ENCODE data around the gene LRRC18.

The LRRC18 gene

DNA sequence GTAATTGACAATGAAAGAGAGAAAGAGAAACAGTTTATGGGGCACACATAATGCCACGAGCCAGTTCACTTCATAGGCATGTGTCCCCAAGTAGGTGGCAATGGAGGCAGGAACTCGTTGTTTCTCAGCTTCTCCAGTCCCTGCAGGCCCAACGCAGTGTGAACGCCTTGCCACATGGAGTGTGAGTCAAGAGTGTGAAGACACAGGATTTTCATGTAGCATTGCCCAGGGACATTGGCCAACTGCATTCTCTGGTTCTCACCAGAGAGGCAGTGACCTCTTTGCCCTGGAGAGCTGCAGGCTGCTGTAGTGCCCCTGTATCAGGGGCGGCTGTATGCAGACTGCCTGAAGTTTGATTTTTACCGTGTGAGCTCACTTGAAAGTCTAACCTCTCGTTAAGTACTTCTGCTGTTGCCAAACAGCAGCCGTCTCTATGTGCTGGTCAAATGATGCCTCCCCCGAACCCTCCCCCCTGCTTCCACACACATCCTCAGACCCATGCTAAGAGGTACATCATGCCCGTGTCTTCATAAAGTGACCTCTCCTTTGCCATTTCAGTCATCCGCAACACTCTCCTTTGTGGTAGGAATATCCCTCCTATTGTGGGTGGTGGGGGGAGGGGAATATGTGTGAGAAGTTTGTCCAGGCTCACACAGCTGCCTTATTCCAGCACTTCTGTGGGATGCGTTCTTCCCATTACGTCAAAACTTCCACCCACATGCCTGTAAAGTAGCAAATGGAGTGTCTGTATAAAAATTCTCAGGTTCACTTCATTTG lies 12.7 kb downstream of the LRRC18 start:
- Histone ChIP-seq H3K9ac (ENCODE audit: low read depth, low read length) (no peak overlapping the region), H2AFZ (ENCODE audit: low read depth, low read length) (no peak overlapping the region), H3K4me1 (ENCODE audit: insufficient read depth, low read length) (no peaks in the 10 kb centered on the region), H4K20me1 (ENCODE audit: insufficient read depth, low read length) (no peaks in the 10 kb centered on the region), H3K4me2 (ENCODE audit: insufficient read depth, low read length) (no peak overlapping the region), H3K79me2 (ENCODE audit: insufficient read depth, low read length) (no peaks in the 10 kb centered on the region), H3K27me3 (ENCODE audit: insufficient read depth, low read length, poor library complexity) (no peaks in the 10 kb centered on the region), H3K27ac (ENCODE audit: low read length) (no peak overlapping the region), H3K4me3 (ENCODE audit: low read depth in 1 of 2, low read length in 2 of 2) (no peak overlapping the region), H3K9me3 (ENCODE audit: insufficient read depth, low read length, severe bottlenecking) (no peaks in the 10 kb centered on the region), H3K36me3 (ENCODE audit: insufficient read depth, low read length) (no peaks in the 10 kb centered on the region)
- no peak for TF ChIP-seq EZH2 (IDR thresholded peaks at IDR 0.05; ENCODE audit: borderline replicate concordance, low read depth, low read length, severe bottlenecking)
- TF ChIP-seq, protein P1, sequence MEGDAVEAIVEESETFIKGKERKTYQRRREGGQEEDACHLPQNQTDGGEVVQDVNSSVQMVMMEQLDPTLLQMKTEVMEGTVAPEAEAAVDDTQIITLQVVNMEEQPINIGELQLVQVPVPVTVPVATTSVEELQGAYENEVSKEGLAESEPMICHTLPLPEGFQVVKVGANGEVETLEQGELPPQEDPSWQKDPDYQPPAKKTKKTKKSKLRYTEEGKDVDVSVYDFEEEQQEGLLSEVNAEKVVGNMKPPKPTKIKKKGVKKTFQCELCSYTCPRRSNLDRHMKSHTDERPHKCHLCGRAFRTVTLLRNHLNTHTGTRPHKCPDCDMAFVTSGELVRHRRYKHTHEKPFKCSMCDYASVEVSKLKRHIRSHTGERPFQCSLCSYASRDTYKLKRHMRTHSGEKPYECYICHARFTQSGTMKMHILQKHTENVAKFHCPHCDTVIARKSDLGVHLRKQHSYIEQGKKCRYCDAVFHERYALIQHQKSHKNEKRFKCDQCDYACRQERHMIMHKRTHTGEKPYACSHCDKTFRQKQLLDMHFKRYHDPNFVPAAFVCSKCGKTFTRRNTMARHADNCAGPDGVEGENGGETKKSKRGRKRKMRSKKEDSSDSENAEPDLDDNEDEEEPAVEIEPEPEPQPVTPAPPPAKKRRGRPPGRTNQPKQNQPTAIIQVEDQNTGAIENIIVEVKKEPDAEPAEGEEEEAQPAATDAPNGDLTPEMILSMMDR (IDR thresholded peaks at IDR 0.05; ENCODE audit: borderline replicate concordance, extremely low read depth, low read length, poor library complexity, severe bottlenecking), result no peak
- no peak for DNase-seq
- ATAC-seq (ENCODE audit: insufficient read depth, low read depth), result no peak

DNA sequence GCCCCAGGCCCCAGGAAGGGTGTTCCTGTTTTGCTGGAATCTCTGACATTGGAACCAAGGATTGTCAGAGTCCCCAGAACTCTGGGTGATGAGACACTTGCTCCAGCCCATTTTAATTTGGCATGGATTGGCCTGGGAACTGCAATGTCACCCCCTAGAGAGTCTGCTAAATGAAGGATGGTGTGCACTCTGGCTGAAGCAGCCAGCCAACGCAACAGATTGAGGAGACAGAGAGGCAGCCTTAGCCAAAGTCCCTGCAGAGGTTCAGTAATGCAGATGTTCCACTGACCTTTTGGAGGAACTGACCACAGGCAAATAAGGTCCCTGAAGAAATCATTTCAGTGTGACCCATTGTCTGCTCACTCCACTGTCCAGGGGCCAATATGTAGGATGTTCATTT lies 13.4 kb downstream of the LRRC18 start:
- Histone ChIP-seq H2AFZ (ENCODE audit: low read depth, low read length) (no peak overlapping the region), H3K4me1 (ENCODE audit: insufficient read depth, low read length) (no peaks in the 10 kb centered on the region), H3K9me3 (ENCODE audit: insufficient read depth, low read length, severe bottlenecking) (no peaks in the 10 kb centered on the region), H3K27me3 (ENCODE audit: insufficient read depth, low read length, poor library complexity) (no peaks in the 10 kb centered on the region), H3K36me3 (ENCODE audit: insufficient read depth, low read length) (no peaks in the 10 kb centered on the region), H3K79me2 (ENCODE audit: insufficient read depth, low read length) (no peaks in the 10 kb centered on the region), H3K27ac (ENCODE audit: low read length) (no peak overlapping the region), H3K4me2 (ENCODE audit: insufficient read depth, low read length) (no peak overlapping the region), H4K20me1 (ENCODE audit: insufficient read depth, low read length) (no peaks in the 10 kb centered on the region), H3K4me3 (ENCODE audit: low read depth in 1 of 2, low read length in 2 of 2) (no peak overlapping the region), H3K9ac (ENCODE audit: low read depth, low read length) (no peak overlapping the region)
- TF ChIP-seq EZH2 (IDR thresholded peaks at IDR 0.05; ENCODE audit: borderline replicate concordance, low read depth, low read length, severe bottlenecking), result no peak
- TF ChIP-seq, protein P1 (IDR thresholded peaks at IDR 0.05; ENCODE audit: borderline replicate concordance, extremely low read depth, low read length, poor library complexity, severe bottlenecking), result no peak
- ATAC-seq (ENCODE audit: insufficient read depth, low read depth) (no peak), DNase-seq (no peak)

DNA sequence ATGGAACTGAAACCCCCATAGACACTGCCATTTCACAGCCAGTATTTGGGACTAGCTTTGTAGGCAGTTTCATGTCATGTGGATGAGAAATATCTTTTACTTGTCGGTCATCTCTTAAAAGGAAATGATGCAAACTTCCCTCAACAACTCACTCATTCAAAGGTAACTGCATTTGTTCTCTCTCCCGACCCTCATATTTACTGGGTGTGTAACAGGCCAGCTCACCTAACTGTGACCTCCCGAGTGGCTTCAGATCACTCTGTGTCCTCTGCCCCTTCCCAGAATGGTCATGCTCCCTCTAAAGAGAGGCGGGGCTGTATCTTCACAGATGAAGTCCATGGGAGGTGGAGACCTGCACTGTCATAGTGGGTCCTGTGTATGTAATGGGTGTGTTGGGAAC lies 14.7 kb downstream of the LRRC18 start:
- no peak overlapping the region for H3K27ac ChIP-seq (ENCODE audit: low read length)
- H2AFZ ChIP-seq (ENCODE audit: low read depth, low read length), result no peak overlapping the region
- TF ChIP-seq, protein P1 (IDR thresholded peaks at IDR 0.05; ENCODE audit: borderline replicate concordance, extremely low read depth, low read length, poor library complexity, severe bottlenecking), result no peak
- no peak for TF ChIP-seq EZH2 (IDR thresholded peaks at IDR 0.05; ENCODE audit: borderline replicate concordance, low read depth, low read length, severe bottlenecking)
- H3K79me2 ChIP-seq (ENCODE audit: insufficient read depth, low read length), result no peaks in the 10 kb centered on the region
- ATAC-seq (ENCODE audit: insufficient read depth, low read depth) (no peak), DNase-seq (no peak)
- H3K4me3 ChIP-seq (ENCODE audit: low read depth in 1 of 2, low read length in 2 of 2), result no peak overlapping the region
- no peaks in the 10 kb centered on the region for H3K4me1 ChIP-seq (ENCODE audit: insufficient read depth, low read length)
- H3K36me3 ChIP-seq (ENCODE audit: insufficient read depth, low read length), result no peaks in the 10 kb centered on the region
- no peak overlapping the region for H3K4me2 ChIP-seq (ENCODE audit: insufficient read depth, low read length)
- no peaks in the 10 kb centered on the region for H4K20me1 ChIP-seq (ENCODE audit: insufficient read depth, low read length)
- H3K27me3 ChIP-seq (ENCODE audit: insufficient read depth, low read length, poor library complexity), result peaks cover 3% of the 10 kb centered on the region
- H3K9ac ChIP-seq (ENCODE audit: low read depth, low read length), result no peak overlapping the region
- no peaks in the 10 kb centered on the region for H3K9me3 ChIP-seq (ENCODE audit: insufficient read depth, low read length, severe bottlenecking)
